Keratinocyte (primary cell): ENCODE results near the gene CNIH2. TPM values are rescaled to one million over a fixed set of nuclear protein-coding genes. Genes with fewer than 3 reads are reported as not detected.

ENCODE experiments used
- DNase-seq: peaks from one replicate; pipeline ENCODE4 v3.0.0-alpha.2; 2011; ENCODE audit warnings: low read depth, missing footprints, low spot score
- FAIRE-seq: peaks from 2 replicates; lab custom pipeline; 2011; peaks lifted over from hg19 to GRCh38; lab: Jason Lieb, UNC
- H2AFZ ChIP-seq: 2 replicates; pipeline ENCODE4 v1.6.0; 2012; ENCODE audit warnings: low read length, control low read depth, inconsistent platforms; ENCODE audit not compliant: control insufficient read depth
- H3K27ac ChIP-seq: 2 replicates; pipeline ENCODE4 v1.5.1; 2011; ENCODE audit warnings: low read length; ENCODE audit not compliant: control insufficient read depth, insufficient read depth
- H3K27me3 ChIP-seq: 3 replicates; pipeline ENCODE4 v1.6.0; 2011; ENCODE audit warnings: low read length; ENCODE audit not compliant: control insufficient read depth, insufficient read depth; ENCODE audit errors: extremely low read depth
- H3K36me3 ChIP-seq, 2 experiments: 2 replicates in 1 of 2; 3 replicates in 1 of 2; pipeline ENCODE4 v1.5.1; 2011; ENCODE audit warnings: low read length in 2 of 2, mild to moderate bottlenecking in 1 of 2; ENCODE audit not compliant: control insufficient read depth in 2 of 2, insufficient read depth in 2 of 2; ENCODE audit errors: extremely low read depth in 1 of 2
- H3K4me1 ChIP-seq: 3 replicates; pipeline ENCODE4 v1.5.1; 2011; ENCODE audit warnings: low read length; ENCODE audit not compliant: control insufficient read depth, insufficient read depth; ENCODE audit errors: extremely low read depth
- H3K4me2 ChIP-seq: 3 replicates; pipeline ENCODE4 v1.6.0; 2011; ENCODE audit warnings: low read depth, low read length; ENCODE audit not compliant: control insufficient read depth, insufficient read depth; ENCODE audit errors: extremely low read depth
- H3K4me3 ChIP-seq, 3 experiments: fragments of 200-600 bp in 1 of 3; sonication (generic) in 1 of 3; 2 replicates in 2 of 3; 3 replicates in 1 of 3; pipeline ENCODE4 v1.5.1; 2011 to 2016; ENCODE audit warnings: low read length in 3 of 3, mild to moderate bottlenecking in 3 of 3, control low read depth in 2 of 3, inconsistent platforms in 1 of 3, low read depth in 1 of 3, mixed read lengths in 1 of 3, mixed run types in 1 of 3, moderate library complexity in 1 of 3; ENCODE audit not compliant: control insufficient read depth in 2 of 3, insufficient read depth in 2 of 3; ENCODE audit errors: extremely low read depth in 1 of 3
- H3K79me2 ChIP-seq: 2 replicates; pipeline ENCODE4 v1.6.0; 2012; ENCODE audit warnings: low read length; ENCODE audit not compliant: control insufficient read depth, insufficient read depth
- H3K9ac ChIP-seq: 3 replicates; pipeline ENCODE4 v1.6.0; 2011; ENCODE audit warnings: low read length; ENCODE audit not compliant: control insufficient read depth, insufficient read depth; ENCODE audit errors: extremely low read depth
- H3K9me1 ChIP-seq: 3 replicates; pipeline ENCODE4 v1.6.0; 2011; ENCODE audit warnings: low read length; ENCODE audit not compliant: control insufficient read depth, insufficient read depth; ENCODE audit errors: extremely low read depth
- H3K9me3 ChIP-seq: 2 replicates; pipeline ENCODE4 v1.5.1; 2012; ENCODE audit warnings: low read depth, low read length; ENCODE audit not compliant: control insufficient read depth
- H4K20me1 ChIP-seq: 3 replicates; pipeline ENCODE4 v1.6.0; 2011; ENCODE audit warnings: low read length; ENCODE audit not compliant: control insufficient read depth, insufficient read depth; ENCODE audit errors: extremely low read depth
- CTCF ChIP-seq, 3 experiments: IDR thresholded peaks in 1 of 3; conservative IDR thresholded peaks in 1 of 3; optimal IDR thresholded peaks in 1 of 3; 2 replicates in 2 of 3; 3 replicates in 1 of 3; pipeline versions ENCODE3 to v1.5.1; 2011; ENCODE audit warnings: low read length in 3 of 3, mild to moderate bottlenecking in 3 of 3, moderate library complexity in 2 of 3, control low read depth in 1 of 3, inconsistent platforms in 1 of 3; ENCODE audit not compliant: insufficient read depth in 2 of 3; ENCODE audit errors: extremely low read depth in 1 of 3
- EZH2 ChIP-seq: IDR thresholded peaks from one replicate; pipeline ENCODE4 v1.6.1; 2012; ENCODE audit warnings: inconsistent platforms, mild to moderate bottlenecking, low read length, moderate library complexity
- dilution Hi-C: fragments of 300-500 bp; cut with MboI; formaldehyde crosslinking; loops from one replicate; pipeline ENCODE4 v1.7.0; 2020; ENCODE audit warnings: low sequenced_read_pairs; ENCODE audit not compliant: extremely low pct_ligation_motif_present
- polyA minus RNA-seq, 3 experiments: library from RNA; depleted of rRNA, polyadenylated mRNA; stranded (reverse); fragments of >200 nt; gene quantifications; 1 replicate in 1 of 3; 2 replicates in 1 of 3; 3 replicates in 1 of 3; pipeline ENCODE4 v1.2.3, GENCODE V29; 2011
- polyA plus RNA-seq, 5 experiments: library from polyadenylated mRNA; depleted of rRNA in 3 of 5; stranded (reverse) in 3 of 5; stranded (forward) in 1 of 5; unstranded in 1 of 5; fragments of >200 nt; gene quantifications; 1 replicate in 1 of 5; 2 replicates in 3 of 5; 3 replicates in 1 of 5; pipeline versions ENCODE4 v1.2.1 to v1.2.3, GENCODE V29; 2011 to 2012; ENCODE audit warnings: missing spikeins in 2 of 5, low read depth in 1 of 5, low replicate concordance in 1 of 5

The CNIH2 gene
- polyA plus RNA-seq = 0.17 to 0.25 TPM (median 0.18 TPM) in 3 replicates
- not detected for polyA plus RNA-seq (2011; ENCODE audit: low read depth)
- polyA plus RNA-seq (2011; cell fraction: cytosol; rRNA removed) = 0.12 TPM in 2 replicates
- polyA plus RNA-seq (2011; cell fraction: nucleus; rRNA removed) = 1.0 and 1.4 TPM in 2 replicates
- polyA plus RNA-seq (2012; ENCODE audit: low replicate concordance) = 1.2 TPM in 1 of 2 replicates, not detected in the other
- 0.64 TPM in 1 of 3 replicates, not detected in the others for polyA minus RNA-seq
- not detected for polyA minus RNA-seq (2011; cell fraction: cytosol; rRNA and poly(A)+ RNA removed)
- polyA minus RNA-seq (2011; cell fraction: nucleus; rRNA and poly(A)+ RNA removed) = not detected in 2 replicates

GRCh38 chr11:66277471-66278362 lies at the start of gene CNIH2:
TSS of gene CNIH2 (plus strand) at chr11:66278175. CDS start at chr11:66278457, 282 bp downstream.
- dilution Hi-C loops = no loop called here
- Histone ChIP-seq H3K4me3 (no peak within 1 kb of the TSS), H3K36me3 (peaks cover 17 to 23% of the 10 kb centered on the region in 2 experiments), H3K27ac (no peak within 1 kb of the TSS), H3K9me1 (no peaks in the 10 kb centered on the region), H3K9me3 (no peaks in the 10 kb centered on the region), H2AFZ (no peak within 1 kb of the TSS), H3K79me2 (no peaks in the 10 kb centered on the region), H3K27me3 (no peaks in the 10 kb centered on the region), H3K4me2 (peak within 1 kb of the TSS; percentile 37), H3K4me1 (no peaks in the 10 kb centered on the region), H3K9ac (no peak within 1 kb of the TSS), H4K20me1 (peaks cover 4% of the 10 kb centered on the region)
- FAIRE-seq (no peak), DNase-seq (no peak)
- TF ChIP-seq CTCF (optimal IDR thresholded peaks at IDR 0.05 in 1 of 3, IDR thresholded peaks at IDR 0.05 in 1 of 3, conservative IDR thresholded peaks at IDR 0.05 in 1 of 3; ENCODE audit: extremely low read depth in 1 of 3, insufficient read depth in 2 of 3, low read length in 3 of 3) = no peak
- TF ChIP-seq EZH2 = no peak

GRCh38 chr11:66228521-66228920 lies 49.5 kb upstream of the CNIH2 start:
- dilution Hi-C loops = no loop called here
- DNase-seq = no peak
- FAIRE-seq = no peak
- no peaks in the 10 kb centered on the region for H3K4me1 ChIP-seq
- H3K4me3 ChIP-seq = no peak overlapping the region
- H3K9ac ChIP-seq = no peak overlapping the region
- no peak overlapping the region for H3K27ac ChIP-seq
- H3K9me3 ChIP-seq = no peaks in the 10 kb centered on the region
- no peaks in the 10 kb centered on the region for H4K20me1 ChIP-seq
- no peaks in the 10 kb centered on the region for H3K9me1 ChIP-seq
- TF ChIP-seq EZH2 (no peak), CTCF (optimal IDR thresholded peaks at IDR 0.05 in 1 of 3, IDR thresholded peaks at IDR 0.05 in 1 of 3, conservative IDR thresholded peaks at IDR 0.05 in 1 of 3; ENCODE audit: extremely low read depth in 1 of 3, insufficient read depth in 2 of 3, low read length in 3 of 3) (no peak)
- H3K36me3 ChIP-seq = peaks cover 15 to 33% of the 10 kb centered on the region in 2 experiments
- H3K4me2 ChIP-seq = no peak overlapping the region
- no peak overlapping the region for H2AFZ ChIP-seq
- no peaks in the 10 kb centered on the region for H3K27me3 ChIP-seq
- no peaks in the 10 kb centered on the region for H3K79me2 ChIP-seq
